NCI-H526 treated with DMSO at 0.1 percent for 48 hours (cell line): Measurements from ENCODE around the gene NUBPL.
"Not testable (repeated sequence)": the region's sequence is repeated elsewhere in the genome, so short reads cannot be mapped to it uniquely, and the experiment has no call there.

Experiments
- DNase-seq: peaks from one replicate; lab custom pipeline; 2025; lab: John Stamatoyannopoulos, UW

NUBPL gene

DNA sequence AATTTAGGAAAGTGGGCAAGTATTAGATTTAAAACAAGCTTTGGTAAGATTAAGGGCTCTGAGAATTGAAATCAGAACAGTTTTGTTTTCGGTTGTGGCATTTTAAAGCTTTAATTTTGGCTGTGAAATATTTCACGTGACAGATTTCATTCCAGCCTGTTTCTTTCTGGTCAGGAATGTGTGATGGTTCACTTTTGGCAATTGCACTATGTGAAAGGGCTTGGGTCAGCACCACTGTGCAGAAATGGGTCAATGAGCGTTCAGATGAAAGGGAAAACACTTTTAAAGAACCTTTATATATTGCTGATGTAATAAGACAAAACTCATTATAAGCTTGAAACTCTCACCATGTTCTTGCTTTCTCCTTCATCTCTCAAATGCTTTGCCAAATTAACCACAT is 17.1 kb downstream of the NUBPL start:
- DNase-seq: no peak

DNA sequence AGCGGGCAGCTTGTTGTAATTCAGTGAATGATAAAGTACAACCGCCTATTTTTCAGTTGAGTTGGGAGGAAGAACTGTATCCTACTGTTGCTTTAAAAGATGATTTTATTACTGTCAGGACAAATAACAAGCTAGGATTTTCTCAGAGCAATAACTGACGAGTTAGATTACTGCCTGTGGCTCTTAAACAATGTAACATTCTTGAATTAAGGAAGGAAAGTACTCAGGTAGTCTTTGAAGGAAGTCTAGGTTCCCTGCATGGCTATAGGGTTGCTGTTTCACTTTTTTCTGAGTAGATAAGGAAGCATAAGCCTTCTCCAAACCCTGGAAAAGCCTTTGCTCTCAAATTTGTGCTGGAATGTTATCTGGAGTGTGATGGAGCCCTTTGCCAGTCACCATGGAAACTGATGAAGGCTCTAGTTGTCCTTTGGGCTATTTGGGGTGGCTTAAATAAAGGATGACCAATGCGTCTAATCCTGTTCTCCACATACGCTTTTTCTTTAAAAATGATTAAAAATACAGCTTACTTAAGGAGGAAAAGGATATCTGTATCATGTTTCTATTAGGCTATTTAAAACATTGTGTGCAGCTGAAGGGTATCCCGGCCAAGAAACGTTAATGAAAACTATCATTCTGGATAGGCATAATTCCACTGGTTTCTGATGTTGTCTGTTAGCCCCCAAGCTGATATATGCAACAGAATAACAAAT is 17.7 kb downstream of the NUBPL start:
- DNase-seq: no peak

DNA sequence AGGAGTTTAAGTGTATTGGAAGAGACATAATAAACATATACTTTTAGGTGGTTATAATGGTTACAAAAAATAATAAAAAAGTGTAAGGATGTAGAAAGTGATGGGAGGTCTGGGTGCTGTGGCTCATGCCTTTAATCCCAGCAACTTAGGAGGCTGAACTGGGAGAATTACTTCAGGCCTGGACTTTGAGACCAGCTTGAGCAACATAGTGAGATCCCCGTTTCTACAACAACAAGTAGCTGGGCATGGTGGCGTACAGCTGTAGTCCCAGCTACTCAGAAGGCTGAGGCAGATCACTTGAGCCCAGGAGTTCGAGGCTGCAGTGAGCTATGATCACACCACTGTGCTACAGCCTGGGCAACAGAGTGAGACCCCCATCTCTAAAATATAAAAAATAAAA is 19.0 kb downstream of the NUBPL start:
- no peak for DNase-seq

DNA sequence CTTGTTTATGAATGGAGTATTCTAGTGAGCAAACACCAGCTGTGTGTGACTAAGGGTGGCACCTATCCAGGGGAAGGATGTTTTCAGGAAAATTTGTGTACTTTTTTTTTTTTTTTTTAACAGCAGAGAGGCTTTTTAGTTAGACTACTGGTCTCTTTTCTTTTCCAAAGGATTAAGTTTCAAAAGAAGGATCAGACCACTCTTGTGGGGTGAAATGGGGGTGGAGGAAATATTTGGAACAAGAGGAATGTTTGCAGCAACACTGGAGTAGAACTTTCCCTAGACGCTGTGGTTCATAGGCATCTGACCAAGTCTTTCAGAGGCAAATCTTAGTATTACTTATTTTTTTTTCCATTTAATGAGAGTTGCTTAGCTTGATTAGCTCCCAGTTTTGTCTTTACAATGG is 21.1 kb downstream of the NUBPL start:
- no peak for DNase-seq

DNA sequence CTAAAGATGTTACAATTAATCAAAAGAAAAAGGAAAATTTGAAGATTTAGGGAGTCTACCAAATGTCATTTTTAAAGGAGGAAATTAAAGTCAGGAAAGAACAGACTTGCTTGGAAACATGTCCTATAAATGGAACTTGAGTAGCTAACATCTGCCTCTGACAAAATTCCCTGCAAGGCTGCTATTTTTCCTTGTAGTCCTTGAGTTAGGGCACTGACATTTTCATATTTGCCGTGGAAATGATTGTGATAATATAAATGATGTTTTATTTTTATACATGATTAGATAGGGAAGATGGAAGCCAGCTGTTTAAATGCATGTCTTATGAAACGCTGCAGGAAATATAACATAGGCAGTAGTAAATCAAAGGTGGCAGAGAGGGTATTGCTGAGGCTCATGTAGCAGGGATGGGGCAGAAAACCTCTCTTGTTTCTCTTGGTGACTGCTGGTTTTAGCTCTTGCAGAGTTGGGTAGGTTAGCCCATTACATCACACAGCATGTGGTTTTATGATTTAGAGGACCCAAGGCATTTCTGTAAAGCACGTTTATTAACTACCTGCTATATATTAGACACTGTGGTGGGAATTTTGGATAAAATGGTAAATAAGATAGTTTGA is 21.7 kb downstream of the NUBPL start:
- DNase-seq: no peak

DNA sequence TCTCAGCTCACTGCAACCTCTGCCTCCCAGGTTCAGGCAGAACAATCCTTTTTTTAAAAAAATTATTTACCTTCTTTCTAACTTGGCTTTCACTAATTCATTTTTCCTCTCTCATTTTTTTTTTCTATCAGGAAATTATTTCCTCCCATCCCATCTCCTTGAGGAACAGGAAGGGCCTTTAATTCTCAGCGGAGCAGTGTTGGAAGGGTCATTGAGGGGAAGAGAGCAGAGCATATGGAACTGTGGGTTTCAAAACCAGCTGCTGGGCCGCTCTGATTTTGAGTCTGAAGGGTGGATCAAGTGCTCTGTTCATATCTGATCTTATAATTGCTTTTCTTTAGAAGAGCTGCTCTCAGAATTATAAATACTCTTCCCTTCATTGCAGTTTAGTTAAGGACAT is 29.0 kb downstream of the NUBPL start:
- DNase-seq: no peak

DNA sequence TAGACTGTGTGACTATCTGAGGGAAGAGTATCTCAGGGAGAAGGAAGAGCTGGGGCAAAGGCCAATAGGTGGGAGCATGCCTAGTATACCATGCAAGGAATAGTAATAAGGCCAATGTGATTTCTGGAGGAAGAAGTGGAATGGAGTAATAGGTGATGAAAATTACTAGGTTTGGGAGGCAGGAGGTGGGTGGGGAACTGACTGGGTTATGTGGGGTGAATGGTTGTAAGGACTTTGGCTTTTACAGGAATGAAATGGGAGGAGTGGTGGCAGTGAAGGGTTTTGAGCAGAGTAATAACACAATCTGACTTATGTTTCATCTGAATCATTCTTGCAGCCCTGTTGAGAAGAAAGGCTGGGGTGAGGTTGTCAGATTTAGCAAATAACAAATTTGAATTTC is 30.9 kb downstream of the NUBPL start:
- no peak for DNase-seq

DNA sequence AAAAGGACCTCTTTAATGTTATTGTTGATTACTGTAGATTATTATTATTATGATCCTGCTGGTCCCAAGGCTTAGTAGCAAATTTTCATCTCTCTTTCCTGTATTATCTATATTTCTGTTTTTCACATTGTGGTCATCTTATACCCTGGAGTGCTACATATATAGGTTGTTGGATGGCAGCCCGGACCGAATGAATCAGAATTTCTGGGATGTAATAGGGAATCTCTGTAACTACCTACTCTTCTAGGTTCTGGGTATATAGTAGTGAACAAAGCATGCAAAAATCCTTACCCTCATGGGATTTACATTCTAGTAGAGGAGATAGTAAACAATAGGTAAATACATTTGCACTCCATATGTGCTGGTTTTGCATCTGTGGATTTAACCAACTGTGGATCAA is 31.4 kb downstream of the NUBPL start:
- no peak for DNase-seq

DNA sequence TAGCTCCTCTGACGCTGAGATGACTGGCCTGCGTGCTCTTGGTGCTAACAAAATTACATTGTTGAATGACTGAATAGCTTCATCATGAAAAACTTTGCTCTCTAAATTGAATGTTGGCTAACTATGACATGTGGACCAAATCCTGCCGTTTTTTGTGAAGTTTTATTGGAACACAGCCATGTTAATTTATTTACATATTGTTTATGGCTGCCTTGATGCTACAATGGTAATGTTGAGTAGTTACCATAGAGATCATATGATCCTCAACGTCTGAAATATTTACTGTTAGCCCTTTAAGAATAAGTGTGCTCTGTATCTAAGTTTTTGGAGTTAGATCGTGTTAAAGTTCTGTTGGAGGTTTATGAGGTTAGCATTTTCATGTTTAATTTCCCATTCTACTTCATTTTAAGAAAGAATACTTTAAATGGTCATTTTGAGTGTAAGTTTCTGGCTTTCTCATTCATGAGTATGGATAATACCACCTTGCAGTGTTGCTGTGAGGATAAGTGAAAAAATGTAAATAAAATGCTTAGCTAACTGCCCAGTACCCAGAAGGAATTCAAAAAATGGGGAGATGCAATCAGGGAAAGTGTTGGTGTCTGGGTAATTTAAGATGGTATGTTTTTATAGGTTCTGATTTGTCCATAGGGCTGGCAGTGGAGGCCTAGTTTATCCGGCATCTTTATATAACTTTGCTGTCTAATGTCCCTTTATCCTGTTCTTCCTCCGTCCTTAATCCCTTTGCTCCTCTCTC is 35.3 kb downstream of the NUBPL start:
- no peak for DNase-seq

DNA sequence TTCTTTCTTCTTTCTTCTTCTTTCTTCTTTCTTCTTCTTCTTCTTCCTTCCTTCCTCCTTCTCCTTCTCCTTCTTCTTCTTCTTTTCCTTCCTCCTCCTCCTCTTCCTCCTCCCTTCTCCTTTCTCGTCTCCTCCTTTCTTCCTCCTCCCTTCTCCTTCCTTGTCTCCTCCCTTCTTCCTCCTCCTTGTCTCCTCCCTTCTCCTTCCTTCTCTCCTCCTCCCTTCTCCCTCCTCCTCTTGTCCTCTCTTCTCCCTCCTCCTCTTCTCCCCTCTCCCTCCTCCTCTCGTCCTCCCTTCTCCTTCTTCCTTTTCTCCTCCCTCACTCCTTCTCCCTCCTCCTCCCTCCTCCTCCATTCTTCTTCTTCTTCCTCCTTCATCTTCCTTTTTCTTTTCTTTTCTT is 44.5 kb downstream of the NUBPL start:
- no peak for DNase-seq

DNA sequence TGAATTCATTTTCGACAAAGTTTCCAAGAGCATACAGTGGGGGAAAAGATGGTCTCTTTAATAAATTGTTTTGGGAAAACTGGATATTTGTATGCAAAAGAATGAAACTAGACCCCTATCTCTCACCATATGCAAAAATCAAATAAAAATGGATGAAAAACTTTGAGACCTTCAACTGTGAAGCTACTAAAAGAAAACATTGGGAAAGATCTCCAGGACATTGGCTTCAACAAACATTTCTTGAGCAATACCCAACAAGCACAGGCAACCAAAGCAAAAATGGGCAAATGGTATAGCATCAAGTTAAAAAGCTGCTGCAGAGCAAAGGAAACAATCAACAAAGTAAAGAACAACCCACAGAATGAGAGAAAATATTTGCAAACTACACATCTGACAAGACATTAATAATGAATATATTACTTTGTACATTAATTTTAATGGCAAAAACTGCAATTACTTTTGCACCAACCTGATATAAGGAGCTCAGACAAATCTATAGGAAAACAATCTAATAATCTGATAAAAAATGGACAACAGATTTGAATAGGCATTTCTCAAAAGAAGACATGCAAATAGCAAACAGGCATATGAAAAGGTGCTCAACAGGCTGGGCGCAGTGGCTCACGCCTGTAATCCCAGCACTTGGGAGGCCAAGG is 50.7 kb downstream of the NUBPL start:
- no peak for DNase-seq

DNA sequence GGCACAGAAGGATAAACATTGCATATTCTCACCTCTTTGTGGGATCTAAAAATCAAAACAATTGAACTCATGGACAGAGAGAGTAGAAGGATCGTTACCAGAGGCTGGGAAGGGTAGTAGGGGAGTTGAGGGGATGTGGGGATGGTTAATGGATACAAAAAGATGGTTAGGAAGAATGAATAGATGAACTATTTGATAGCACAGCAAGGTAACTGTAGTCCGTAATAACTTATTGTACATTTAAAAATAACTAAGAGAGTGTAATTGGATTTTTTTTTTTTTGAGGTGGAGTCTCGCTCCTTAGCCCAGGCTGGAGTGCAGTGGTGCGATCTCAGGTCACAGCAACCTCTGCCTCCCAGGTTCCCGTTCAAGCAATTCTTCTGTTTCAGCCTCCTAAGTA is 52.0 kb downstream of the NUBPL start:
- no peak for DNase-seq

DNA sequence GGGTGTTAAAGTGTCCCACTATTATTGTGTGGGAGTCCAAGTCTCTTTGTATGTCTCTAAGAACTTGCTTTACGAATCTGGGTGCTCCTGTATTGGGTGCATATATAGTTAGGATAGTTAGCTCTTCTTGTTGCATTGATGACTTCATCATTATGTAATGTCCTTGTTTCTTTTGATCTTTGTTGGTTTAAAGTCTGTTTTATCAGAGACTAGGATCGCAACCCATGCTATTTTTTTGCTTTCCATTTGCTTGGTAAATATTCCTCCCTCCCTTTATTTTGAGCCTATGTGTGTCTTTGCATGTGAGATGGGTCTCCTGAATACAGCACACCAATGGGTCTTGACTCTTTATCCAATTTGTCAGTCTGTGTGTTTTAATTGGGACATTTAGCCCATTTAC is 57.7 kb downstream of the NUBPL start:
- not testable (repeated sequence) for DNase-seq

DNA sequence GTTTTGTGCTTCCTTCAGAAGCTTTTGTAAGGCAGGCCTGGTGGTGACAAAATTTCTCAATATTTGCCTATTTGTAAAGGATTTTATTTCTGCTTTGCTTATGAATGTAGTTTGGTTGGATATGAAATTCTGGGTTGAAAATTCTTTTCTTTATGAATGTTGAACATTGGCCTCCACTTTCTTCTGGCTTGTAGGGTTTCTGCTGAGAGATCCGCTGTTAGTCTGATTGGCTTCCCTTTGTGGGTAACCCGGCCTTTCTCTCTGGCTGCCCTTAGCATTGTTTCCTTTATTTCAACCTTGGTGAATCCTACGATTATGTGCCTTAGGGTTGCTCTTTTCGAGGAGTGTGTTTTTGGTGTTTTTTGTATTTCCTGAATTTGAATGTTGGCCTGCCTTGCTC is 58.2 kb downstream of the NUBPL start:
- no peak for DNase-seq

DNA sequence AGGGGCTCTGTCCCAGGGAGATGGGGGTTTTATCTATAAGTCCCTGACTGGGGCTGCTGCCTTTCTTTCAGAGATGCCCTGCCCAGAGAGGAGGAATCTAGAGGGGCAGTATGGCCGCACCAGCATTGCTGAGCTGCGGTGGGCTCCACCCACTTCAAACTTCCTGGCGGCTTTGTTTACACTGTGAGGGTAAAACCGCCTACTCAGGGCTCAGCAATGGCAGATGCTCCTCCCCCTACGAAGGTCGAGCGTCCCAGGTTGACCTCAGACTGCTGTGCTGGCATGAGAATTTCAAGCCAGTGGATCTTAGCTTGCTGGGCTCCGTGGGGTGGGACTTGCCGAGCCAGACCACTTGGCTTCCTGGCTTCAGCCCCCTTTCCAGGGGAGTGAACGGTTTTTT is 59.7 kb downstream of the NUBPL start:
- not testable (repeated sequence) for DNase-seq

DNA sequence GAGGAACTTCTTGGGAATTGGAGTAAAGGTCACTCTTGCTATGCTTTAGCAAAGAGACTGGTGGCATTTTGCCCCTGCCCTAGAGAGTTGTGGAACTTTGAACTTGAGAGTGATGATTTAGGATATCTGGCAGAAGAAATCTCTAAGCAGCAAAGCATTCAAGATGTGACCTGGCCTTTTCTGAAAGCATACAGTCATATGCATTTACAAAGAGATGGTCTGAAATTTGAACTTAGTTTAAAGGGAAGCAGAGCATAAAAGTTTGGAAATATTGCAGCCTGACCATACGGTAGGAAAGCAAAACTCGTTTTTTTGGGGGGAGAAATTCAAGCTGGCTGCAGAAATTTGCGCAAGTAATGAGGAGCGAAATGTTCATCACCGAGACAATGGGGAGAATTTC is 60.9 kb downstream of the NUBPL start:
- DNase-seq: no peak

DNA sequence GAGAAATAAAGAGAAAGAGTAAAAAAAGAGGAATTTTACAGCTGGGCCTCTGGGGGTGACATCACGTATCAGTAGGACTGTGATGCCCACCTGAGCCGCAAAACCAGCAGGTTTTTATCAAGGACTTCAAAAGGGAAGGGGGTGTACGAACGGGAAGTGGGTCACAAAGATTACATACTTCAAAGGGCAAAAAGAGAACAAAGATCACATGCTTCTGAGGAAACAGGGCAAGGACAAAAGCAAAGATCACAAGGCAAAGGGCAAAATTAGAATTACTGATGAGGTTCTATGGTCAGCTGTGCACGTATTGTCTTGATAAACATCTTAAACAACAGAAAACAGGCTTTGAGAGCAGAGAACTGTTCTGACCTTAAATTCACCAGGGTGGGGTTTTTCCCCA is 91.7 kb downstream of the NUBPL start:
- DNase-seq: not testable (repeated sequence)

DNA sequence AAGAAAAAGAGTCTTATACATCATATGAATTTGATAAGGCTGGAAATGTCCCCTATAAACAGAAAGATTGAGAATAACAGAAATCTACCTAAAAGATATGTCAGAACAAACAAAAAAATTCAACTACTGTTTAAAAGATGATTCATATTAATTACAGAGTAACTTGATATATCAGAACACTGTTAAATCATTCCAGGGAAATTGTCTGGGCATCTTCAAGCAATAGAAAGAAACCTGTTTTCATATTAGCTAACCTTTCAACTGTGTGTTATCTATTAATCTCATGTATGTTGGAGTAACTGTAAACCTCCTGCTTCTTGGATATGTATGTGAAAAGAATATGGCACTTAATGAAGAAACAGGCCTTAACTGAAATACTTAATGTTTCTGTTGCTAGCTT is 96.7 kb downstream of the NUBPL start:
- no peak for DNase-seq

DNA sequence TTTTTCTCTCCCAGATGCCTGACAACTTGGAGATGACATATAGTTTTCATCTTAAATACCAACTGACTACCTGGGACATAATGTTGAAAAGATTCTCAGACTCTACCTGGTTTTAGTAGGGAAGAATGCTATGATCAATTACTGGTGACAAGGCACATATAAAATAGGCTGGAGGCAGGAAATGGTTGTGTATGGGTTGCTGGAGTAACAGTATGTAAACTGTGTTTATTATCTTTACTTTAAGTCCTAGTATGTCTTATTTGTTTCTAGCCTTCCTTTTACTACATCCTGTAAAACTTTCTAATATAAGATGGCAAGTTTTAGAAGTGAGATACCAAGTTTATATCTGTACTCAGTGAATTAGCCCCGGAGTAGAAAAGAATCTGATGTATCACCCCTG is 98.1 kb downstream of the NUBPL start:
- DNase-seq: no peak

DNA sequence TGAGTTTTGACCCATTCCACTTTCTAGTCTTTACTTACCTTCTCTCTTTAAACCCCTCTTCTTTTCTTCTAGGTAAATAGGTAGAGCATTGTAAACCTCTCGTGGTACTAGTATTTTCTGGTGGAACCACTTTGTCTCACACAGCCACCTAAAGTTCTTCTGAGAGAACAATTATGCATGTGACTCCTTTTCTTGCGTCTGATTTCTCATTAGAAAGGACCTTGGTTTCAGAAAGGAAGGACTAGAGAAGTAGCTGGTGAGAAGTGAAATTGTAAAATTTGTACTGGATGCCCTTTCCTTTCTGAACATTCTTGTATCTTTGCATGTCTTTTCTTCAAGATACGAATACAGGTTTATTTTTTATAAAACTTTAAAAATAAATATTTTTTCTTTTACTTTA is 99.0 kb downstream of the NUBPL start:
- DNase-seq: no peak

DNA sequence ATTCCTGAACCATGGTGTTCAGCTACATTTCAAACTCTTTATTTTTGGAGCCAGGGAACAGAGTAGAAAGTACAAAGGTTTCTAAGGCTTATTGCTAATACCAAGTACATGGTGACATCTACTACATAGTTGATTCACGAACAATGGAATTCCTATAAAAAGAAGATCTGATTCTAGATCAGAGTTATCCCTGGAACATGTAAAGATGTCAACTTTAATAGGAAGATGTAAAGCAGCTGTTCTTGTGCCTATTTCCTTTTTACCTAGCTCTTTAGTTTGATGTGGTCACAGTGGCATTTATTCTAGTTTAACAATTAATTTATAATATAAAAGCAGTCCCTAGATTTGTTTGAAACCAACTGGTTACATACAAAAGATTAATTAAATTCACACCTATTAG is 99.5 kb downstream of the NUBPL start:
- DNase-seq: no peak

DNA sequence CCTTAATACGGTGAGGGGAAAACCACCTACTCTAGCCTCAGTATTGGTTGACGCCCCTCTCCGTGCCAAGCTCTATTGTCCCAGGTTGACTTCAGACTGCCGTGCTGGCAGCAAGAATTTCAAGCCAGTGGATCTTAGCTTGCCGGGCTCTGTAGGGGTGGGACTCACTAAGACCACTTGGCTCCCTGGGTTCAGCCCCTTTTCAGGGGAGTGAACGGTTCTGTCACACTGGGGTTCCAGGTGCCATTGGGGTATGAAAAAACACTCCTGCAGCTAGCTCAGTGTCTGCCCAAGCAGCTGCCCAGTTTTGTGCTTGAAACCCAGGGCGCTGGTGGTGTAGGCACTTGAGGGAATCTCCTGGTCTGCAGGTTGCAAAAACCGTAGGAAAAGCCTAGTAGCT is 107.1 kb downstream of the NUBPL start:
- DNase-seq: no peak

DNA sequence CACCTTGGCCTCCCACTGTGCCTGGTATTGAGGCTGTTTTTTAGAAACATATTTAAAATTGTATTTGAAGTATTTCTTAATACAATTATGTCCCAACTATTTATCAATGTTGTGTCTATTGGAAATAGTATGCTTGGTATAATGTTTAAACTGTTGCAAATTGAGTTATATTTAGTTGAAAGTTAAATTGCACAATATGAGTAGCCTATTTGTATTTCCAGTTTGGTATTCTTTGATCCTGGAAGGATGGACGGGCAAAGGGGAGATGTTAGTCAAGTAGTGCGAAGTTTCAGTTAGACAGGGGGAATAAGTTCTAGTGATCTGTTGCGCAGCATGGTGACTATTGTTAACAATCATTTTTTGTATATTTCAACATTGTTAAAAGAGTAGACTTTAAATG is 111.5 kb downstream of the NUBPL start:
- DNase-seq: no peak
